Peyer's patch (tissue), 4 donors: Measurements from ENCODE around the gene SDHC. TPM values are rescaled to one million over a fixed set of nuclear protein-coding genes. Genes with fewer than 3 reads are reported as not detected.

Source experiments
- DNase-seq, 3 donors: peaks; one replicate each; pipeline ENCODE4 v3.0.0-alpha.2; 2017 to 2019
- H3K27ac ChIP-seq, 4 donors: fragments of 200-600 bp; sonication (generic); one replicate each; pipeline ENCODE4 v1.5.1; 2016 to 2019
- H3K27me3 ChIP-seq, 2 donors: fragments of 200-600 bp; sonication (generic); one replicate each; pipeline ENCODE4 v1.5.1; 2019
- H3K36me3 ChIP-seq, 3 donors: fragments of 200-600 bp; sonication (generic); one replicate each; pipeline ENCODE4 v1.5.1; 2016 to 2019
- H3K4me1 ChIP-seq, 4 donors: fragments of 200-600 bp; sonication (generic); one replicate each; pipeline ENCODE4 v1.5.1; 2016 to 2019
- H3K4me3 ChIP-seq, 4 donors: fragments of 200-600 bp; sonication (generic); 1 replicate in 3 of 4; 2 replicates in 1 of 4; pipeline ENCODE4 v1.5.1; 2016 to 2019; ENCODE audit warnings: mild to moderate bottlenecking in 1 of 4
- H3K9me3 ChIP-seq, 4 donors: fragments of 200-600 bp; sonication (generic); one replicate each; pipeline ENCODE4 v1.5.1; 2016 to 2019; ENCODE audit warnings: mild to moderate bottlenecking in 1 of 4
- CTCF ChIP-seq, 6 experiments: fragments of 450-650 bp in 4 of 6; fragments of 200-600 bp in 2 of 6; sonication (generic) in 1 of 6; IDR thresholded peaks; one replicate each; pipeline ENCODE4 v1.5.1; 2017 to 2019; ENCODE audit warnings: antibody characterized with exemption in 6 of 6, mild to moderate bottlenecking in 3 of 6, moderate library complexity in 1 of 6
- POLR2A ChIP-seq, 2 donors: fragments of 450-650 bp; IDR thresholded peaks; one replicate each; pipeline ENCODE4 v1.5.1; 2017; ENCODE audit warnings: antibody characterized with exemption in 2 of 2, mild to moderate bottlenecking in 2 of 2, moderate library complexity in 2 of 2
- total RNA-seq, 4 donors: library from RNA; depleted of rRNA; stranded (reverse); fragments of >200 nt; gene quantifications; one replicate each; pipeline ENCODE4 v1.1.0, GENCODE V29; 2016

SDHC gene
- total RNA-seq, 4 donors from 2014 or later, result 33.3 to 85.5 (median 60.6) TPM

GRCh38 chr1:161273402-161273801, 40.8 kb upstream of the SDHC start:
- no peak for DNase-seq
- no peaks in the 10 kb centered on the region for H3K36me3 ChIP-seq
- H3K27me3 ChIP-seq, result no peaks in the 10 kb centered on the region
- no peak overlapping the region for H3K4me3 ChIP-seq
- H3K27ac ChIP-seq, result no peak overlapping the region
- no peaks in the 10 kb centered on the region for H3K9me3 ChIP-seq
- no peak for TF ChIP-seq CTCF (IDR thresholded peaks at IDR 0.05)
- no peak for TF ChIP-seq POLR2A (IDR thresholded peaks at IDR 0.05)
- no peaks in the 10 kb centered on the region for H3K4me1 ChIP-seq

GRCh38 chr1:161274874-161275273, 39.3 kb upstream of the SDHC start:
- no peak overlapping the region for H3K27ac ChIP-seq
- TF ChIP-seq POLR2A (IDR thresholded peaks at IDR 0.05) (no peak), CTCF (IDR thresholded peaks at IDR 0.05) (no peak)
- H3K36me3 ChIP-seq, result no peaks in the 10 kb centered on the region
- H3K4me3 ChIP-seq, result no peak overlapping the region
- H3K27me3 ChIP-seq, result no peaks in the 10 kb centered on the region
- no peaks in the 10 kb centered on the region for H3K9me3 ChIP-seq
- H3K4me1 ChIP-seq, result no peaks in the 10 kb centered on the region
- no peak for DNase-seq

- Histone ChIP-seq H3K9me3 (no peaks in the 10 kb centered on the region), H3K4me3 (no peak overlapping the region), H3K27me3 (no peaks in the 10 kb centered on the region), H3K27ac (no peak overlapping the region), H3K4me1 (no peaks in the 10 kb centered on the region), H3K36me3 (no peaks in the 10 kb centered on the region)
- DNase-seq, result no peak
- no peak for TF ChIP-seq CTCF (IDR thresholded peaks at IDR 0.05)
- no peak for TF ChIP-seq POLR2A (IDR thresholded peaks at IDR 0.05)
Measured at GRCh38 chr1:161282991-161283390, 31.2 kb upstream of the SDHC start.

- Histone ChIP-seq H3K27me3 (no peaks in the 10 kb centered on the region), H3K4me1 (no peaks in the 10 kb centered on the region), H3K9me3 (no peaks in the 10 kb centered on the region), H3K36me3 (no peaks in the 10 kb centered on the region), H3K4me3 (no peak overlapping the region), H3K27ac (no peak overlapping the region)
- TF ChIP-seq POLR2A (IDR thresholded peaks at IDR 0.05) (no peak), CTCF (IDR thresholded peaks at IDR 0.05) (no peak)
- no peak for DNase-seq
Measured at GRCh38 chr1:161285113-161285512, 29.1 kb upstream of the SDHC start.

- Histone ChIP-seq H3K36me3 (no peaks in the 10 kb centered on the region), H3K4me3 (no peak overlapping the region), H3K4me1 (no peaks in the 10 kb centered on the region), H3K27me3 (no peaks in the 10 kb centered on the region), H3K9me3 (no peaks in the 10 kb centered on the region), H3K27ac (no peak overlapping the region)
- no peak for DNase-seq
- TF ChIP-seq POLR2A (IDR thresholded peaks at IDR 0.05) (no peak), CTCF (IDR thresholded peaks at IDR 0.05) (no peak)
Measured at GRCh38 chr1:161285521-161285920, 28.7 kb upstream of the SDHC start.

- Histone ChIP-seq H3K27ac (no peak overlapping the region), H3K4me1 (no peaks in the 10 kb centered on the region), H3K4me3 (no peak overlapping the region), H3K27me3 (no peaks in the 10 kb centered on the region), H3K36me3 (no peaks in the 10 kb centered on the region), H3K9me3 (no peaks in the 10 kb centered on the region)
- no peak for DNase-seq
- TF ChIP-seq CTCF (IDR thresholded peaks at IDR 0.05) (no peak), POLR2A (IDR thresholded peaks at IDR 0.05) (no peak)
Measured at GRCh38 chr1:161287482-161288054, 26.6 kb upstream of the SDHC start.
